MCF 10A (cell line): ENCODE results near the gene GALNT7. TPM values are rescaled to one million over a fixed set of nuclear protein-coding genes. Genes with fewer than 3 reads are reported as not detected.

ENCODE experiments used
- BruUV-seq: library from RNA; stranded (reverse); fragments of 400-500 nt; replicated peaks from 2 replicates; lab custom pipeline; 2021; lab: Mats Ljungman, UMichigan
- CTCF ChIA-PET: fragments of 300-600 bp; sonication (Branson Sonifier 250); formaldehyde crosslinking; extraction: SDS; loops from one replicate; lab custom pipeline; 2021; ENCODE audit warnings: antibody characterized with exemption, inconsistent platforms; lab: Yijun Ruan, JAX
- POLR2A ChIA-PET: fragments of 300-600, 350-650 bp; sonication (Branson Sonifier 250); formaldehyde crosslinking; extraction: SDS; loops from one replicate; lab custom pipeline; 2020; ENCODE audit warnings: antibody characterized with exemption, inconsistent platforms; lab: Yijun Ruan, JAX
- DNase-seq: peaks from one replicate; pipeline ENCODE4 v3.0.0-alpha.2; 2018; ENCODE audit not compliant: unreplicated experiment
- H3K27ac Mint-ChIP-seq: one replicate; pipeline ENCODE4 v1.8.0; 2022; ENCODE audit warnings: mild to moderate bottlenecking, low read depth, mixed read lengths; ENCODE audit not compliant: unreplicated experiment
- H3K27me3 Mint-ChIP-seq: one replicate; pipeline ENCODE4 v1.8.0; 2022; ENCODE audit warnings: mixed read lengths; ENCODE audit not compliant: insufficient read depth, unreplicated experiment
- H3K36me3 Mint-ChIP-seq: one replicate; pipeline ENCODE4 v1.8.0; 2022; ENCODE audit warnings: mild to moderate bottlenecking, moderate library complexity, mixed read lengths; ENCODE audit not compliant: insufficient read depth, unreplicated experiment
- H3K4me1 Mint-ChIP-seq: one replicate; pipeline ENCODE4 v1.8.0; 2022; ENCODE audit warnings: mixed read lengths; ENCODE audit not compliant: insufficient read depth, unreplicated experiment
- H3K4me3 Mint-ChIP-seq: one replicate; pipeline ENCODE4 v1.8.0; 2022; ENCODE audit warnings: mild to moderate bottlenecking, moderate library complexity, mixed read lengths; ENCODE audit not compliant: unreplicated experiment
- H3K9me3 Mint-ChIP-seq: one replicate; pipeline ENCODE4 v1.8.0; 2022; ENCODE audit warnings: mixed read lengths; ENCODE audit not compliant: unreplicated experiment
- intact Hi-C: fragments of 100-400 bp; cut with micrococcal nuclease; formaldehyde crosslinking; loops from 2 replicates; pipeline ENCODE4 v1.14.1; 2022
- total RNA-seq: library from RNA; stranded (reverse); gene quantifications from 2 replicates; pipeline ENCODE4 v1.2.3, GENCODE V29; 2022
- TF ChIP-seq, protein P1 (sequence below): fragments of 200-600 bp; IDR thresholded peaks from one replicate; pipeline ENCODE4 v1.8.0; 2022; ENCODE audit warnings: antibody characterized with exemption, mild to moderate bottlenecking; ENCODE audit not compliant: unreplicated experiment

GALNT7 gene
- total RNA-seq, 1 experiment from 2014 or later = 13.7 TPM

DNA sequence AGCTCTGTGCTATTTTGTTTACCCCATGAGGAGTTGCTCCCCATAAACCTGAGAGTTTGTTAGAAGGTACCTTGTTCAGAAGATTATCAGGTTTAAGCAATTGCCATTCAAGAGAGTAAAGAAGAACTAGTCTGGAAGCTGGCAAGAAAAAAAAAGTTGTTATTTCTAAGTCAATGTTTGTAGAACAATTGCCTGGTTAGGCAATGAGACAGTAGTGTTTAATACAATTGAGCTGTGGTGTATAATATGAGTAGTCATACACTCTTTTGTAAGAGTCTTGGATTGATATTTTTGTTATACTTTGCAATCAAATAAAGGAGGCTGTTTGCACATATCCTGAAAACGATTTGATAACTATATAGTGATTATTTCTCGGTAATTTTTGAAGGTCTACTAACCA, 44.7 kb downstream of the GALNT7 start:
- peak; percentile 48 for DNase-seq
- no peaks in the 10 kb centered on the region for H3K9me3 Mint-ChIP-seq
- intact Hi-C loops = loop anchor here (5.0 kb wide), 2 partner anchors 39 to 46 kb away; partner anchors contain the start of gene GALNT7
- ChIA-PET POLR2A (interaction anchor here (0.6 to 6.0 kb wide), 4 partner anchors 16 to 139 kb away, joined by 3 to 30 read pairs (median 4); partner anchors contain the start of gene GALNT7), CTCF (interaction anchor here (1.1 kb wide), 1 partner anchor 174 kb away, joined by 3 read pairs; no protein-coding TSS in a partner anchor)
- peaks cover 40% of the 10 kb centered on the region for H3K4me1 Mint-ChIP-seq
- H3K36me3 Mint-ChIP-seq = no peaks in the 10 kb centered on the region
- TF ChIP-seq, protein P1, sequence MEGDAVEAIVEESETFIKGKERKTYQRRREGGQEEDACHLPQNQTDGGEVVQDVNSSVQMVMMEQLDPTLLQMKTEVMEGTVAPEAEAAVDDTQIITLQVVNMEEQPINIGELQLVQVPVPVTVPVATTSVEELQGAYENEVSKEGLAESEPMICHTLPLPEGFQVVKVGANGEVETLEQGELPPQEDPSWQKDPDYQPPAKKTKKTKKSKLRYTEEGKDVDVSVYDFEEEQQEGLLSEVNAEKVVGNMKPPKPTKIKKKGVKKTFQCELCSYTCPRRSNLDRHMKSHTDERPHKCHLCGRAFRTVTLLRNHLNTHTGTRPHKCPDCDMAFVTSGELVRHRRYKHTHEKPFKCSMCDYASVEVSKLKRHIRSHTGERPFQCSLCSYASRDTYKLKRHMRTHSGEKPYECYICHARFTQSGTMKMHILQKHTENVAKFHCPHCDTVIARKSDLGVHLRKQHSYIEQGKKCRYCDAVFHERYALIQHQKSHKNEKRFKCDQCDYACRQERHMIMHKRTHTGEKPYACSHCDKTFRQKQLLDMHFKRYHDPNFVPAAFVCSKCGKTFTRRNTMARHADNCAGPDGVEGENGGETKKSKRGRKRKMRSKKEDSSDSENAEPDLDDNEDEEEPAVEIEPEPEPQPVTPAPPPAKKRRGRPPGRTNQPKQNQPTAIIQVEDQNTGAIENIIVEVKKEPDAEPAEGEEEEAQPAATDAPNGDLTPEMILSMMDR = no peak
- H3K4me3 Mint-ChIP-seq = no peak overlapping the region
- no peak overlapping the region for H3K27ac Mint-ChIP-seq
- BruUV-seq = no TSS peak
- H3K27me3 Mint-ChIP-seq = no peaks in the 10 kb centered on the region

DNA sequence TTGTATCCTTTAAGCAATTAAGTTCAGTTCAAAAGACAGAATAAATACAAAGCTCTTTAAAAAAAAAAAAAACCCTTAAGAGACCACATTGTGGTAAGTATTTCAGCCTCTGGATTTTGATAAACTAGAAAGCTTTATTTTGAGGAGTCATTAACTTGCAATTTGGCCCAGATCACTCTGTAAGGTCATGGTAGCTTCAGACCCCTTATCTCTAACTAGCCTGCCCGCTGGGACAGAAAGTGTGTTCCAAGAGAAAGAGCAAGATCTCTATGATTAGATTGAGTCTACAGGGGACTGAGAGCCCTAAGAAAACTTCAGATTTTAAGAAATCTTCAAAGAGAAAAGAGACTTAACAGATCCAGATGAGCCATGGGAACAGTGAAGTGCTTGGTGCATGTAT, 45.6 kb downstream of the GALNT7 start:
- ChIA-PET CTCF (interaction anchor here (0.7 to 1.1 kb wide), 3 partner anchors 43 to 175 kb away, joined by 3 to 4 read pairs (median 3); no protein-coding TSS in a partner anchor), POLR2A (interaction anchor here (1.0 to 6.0 kb wide), 6 partner anchors 15 to 46 kb away, joined by 3 to 30 read pairs (median 4); partner anchors contain the start of gene GALNT7)
- BruUV-seq = no TSS peak
- TF ChIP-seq, protein P1 = no peak
- Mint-ChIP-seq H3K27me3 (no peaks in the 10 kb centered on the region), H3K9me3 (no peaks in the 10 kb centered on the region), H3K4me1 (peaks cover 48% of the 10 kb centered on the region), H3K4me3 (no peak overlapping the region), H3K36me3 (no peaks in the 10 kb centered on the region), H3K27ac (peak overlapping the region; percentile 18)
- no peak for DNase-seq
- intact Hi-C loops = loop anchor here (5.0 kb wide), 2 partner anchors 38 to 47 kb away; partner anchors contain the start of gene GALNT7

DNA sequence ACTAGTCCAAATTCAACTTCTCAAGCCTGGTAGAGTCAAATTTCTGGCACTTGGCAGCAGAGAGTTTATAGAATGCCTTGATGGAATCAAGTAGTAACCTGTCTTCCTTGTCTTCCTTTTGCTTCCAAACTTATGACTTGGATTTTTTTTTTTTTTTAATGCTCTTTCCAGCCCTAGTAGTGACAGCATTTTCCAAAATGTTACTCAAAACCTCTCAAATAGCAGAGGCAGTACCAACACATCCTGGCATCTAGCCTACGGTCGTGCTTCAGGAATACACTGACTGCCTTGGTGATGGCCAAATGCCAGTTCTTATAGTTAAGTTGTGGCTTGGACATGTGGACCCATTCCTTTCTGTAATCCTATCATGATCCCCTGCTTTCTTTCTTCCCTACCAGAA, 46.0 kb downstream of the GALNT7 start:
- H3K9me3 Mint-ChIP-seq = no peaks in the 10 kb centered on the region
- ChIA-PET CTCF (interaction anchor here (0.7 to 0.9 kb wide), 3 partner anchors 44 to 194 kb away, joined by 3 to 4 read pairs (median 4); no protein-coding TSS in a partner anchor), POLR2A (interaction anchor here (0.6 to 6.0 kb wide), 6 partner anchors 10 to 46 kb away, joined by 3 to 30 read pairs (median 4); partner anchors contain the start of gene GALNT7)
- peak; percentile 92 for DNase-seq
- H3K4me1 Mint-ChIP-seq = peaks cover 48% of the 10 kb centered on the region
- no peaks in the 10 kb centered on the region for H3K27me3 Mint-ChIP-seq
- intact Hi-C loops = loop anchor here (5.0 kb wide), 2 partner anchors 38 to 47 kb away; partner anchors contain the start of gene GALNT7
- peak overlapping the region; percentile 18 for H3K27ac Mint-ChIP-seq
- BruUV-seq = no TSS peak
- TF ChIP-seq, protein P1 = no peak
- H3K36me3 Mint-ChIP-seq = no peaks in the 10 kb centered on the region
- H3K4me3 Mint-ChIP-seq = no peak overlapping the region

DNA sequence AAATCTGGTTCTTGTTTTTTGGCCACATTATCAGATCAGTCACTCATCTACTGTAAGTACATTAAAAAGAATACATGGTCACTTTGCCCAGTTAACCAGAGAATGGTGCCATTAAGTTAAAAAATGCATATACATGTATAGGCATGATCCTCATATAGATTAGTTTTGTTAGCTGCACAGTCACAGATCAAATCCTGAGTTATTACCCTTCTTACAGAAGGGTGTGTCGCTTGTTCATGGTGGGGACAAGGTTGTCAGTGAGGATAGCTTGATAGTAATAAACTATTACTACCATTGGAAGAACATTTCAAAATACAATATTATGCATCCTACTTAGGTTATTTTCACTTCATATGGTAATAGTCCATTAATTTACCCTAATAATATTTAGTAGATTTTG, 48.5 kb downstream of the GALNT7 start:
- H3K9me3 Mint-ChIP-seq = no peaks in the 10 kb centered on the region
- CTCF ChIA-PET = no interaction called here

More for the DNA sequence above, 48.5 kb downstream of the GALNT7 start:
- no peaks in the 10 kb centered on the region for H3K27me3 Mint-ChIP-seq
- no TSS peak for BruUV-seq
- POLR2A ChIA-PET = interaction anchor here (0.6 to 1.3 kb wide), 2 partner anchors 47 to 153 kb away, joined by 3 to 4 read pairs; no protein-coding TSS in a partner anchor
- no peak for DNase-seq
- peaks cover 38% of the 10 kb centered on the region for H3K4me1 Mint-ChIP-seq
- H3K36me3 Mint-ChIP-seq = no peaks in the 10 kb centered on the region
- peak overlapping the region; percentile 73 for H3K27ac Mint-ChIP-seq
- TF ChIP-seq, protein P1 = no peak
- intact Hi-C loops = no loop called here
- H3K4me3 Mint-ChIP-seq = no peak overlapping the region
